Natural killer cell treated with Interleukin-12 subunit alpha and Interleukin-12 subunit beta and Interleukin-15 and Interleukin-18, amount 100 ng/mL, for 72 hours (primary cell): ENCODE results near the gene DCDC1. TPM values are rescaled to one million over a fixed set of nuclear protein-coding genes. Genes with fewer than 3 reads are reported as not detected.

Experiments used
- ATAC-seq, 2 donors: fragments of 150-1000 bp; cut with Tn5 transposase in 1 of 2; sonication (Bioruptor Pico), chemical (Tn5 transposase) in 1 of 2; 2 replicates each; pipeline ENCODE4 v1.10.0; 2021
- DNase-seq: peaks from one replicate; pipeline ENCODE4 v3.0.0; 2022; ENCODE audit warnings: low spot score
- H3K27ac Mint-ChIP-seq, 2 donors: 1 replicate in 1 of 2; 2 replicates in 1 of 2; pipeline ENCODE4 v1.8.0; 2022; ENCODE audit warnings: mixed read lengths in 2 of 2, mild to moderate bottlenecking in 1 of 2, moderate library complexity in 1 of 2
- H3K27me3 Mint-ChIP-seq, 2 donors: 1 replicate in 1 of 2; 2 replicates in 1 of 2; pipeline ENCODE4 v1.8.0; 2022; ENCODE audit warnings: mixed read lengths in 2 of 2
- H3K36me3 Mint-ChIP-seq: one replicate; pipeline ENCODE4 v1.8.0; 2022; ENCODE audit warnings: mixed read lengths
- H3K4me1 Mint-ChIP-seq, 2 donors: 1 replicate in 1 of 2; 2 replicates in 1 of 2; pipeline ENCODE4 v1.8.0; 2022; ENCODE audit warnings: low read depth in 2 of 2, mixed read lengths in 2 of 2, mild to moderate bottlenecking in 1 of 2
- H3K4me3 Mint-ChIP-seq: one replicate; pipeline ENCODE4 v1.8.0; 2022; ENCODE audit warnings: mixed read lengths
- H3K9me3 Mint-ChIP-seq: 2 replicates; pipeline ENCODE4 v1.8.0; 2022; ENCODE audit warnings: mixed read lengths
- total RNA-seq, 2 donors: library from RNA; stranded (reverse); gene quantifications; one replicate each; pipeline ENCODE4 v1.2.3, GENCODE V29; 2022

The DCDC1 gene
- total RNA-seq, 2 donors from 2014 or later = 0.14 TPM; not detected in 1

DNA sequence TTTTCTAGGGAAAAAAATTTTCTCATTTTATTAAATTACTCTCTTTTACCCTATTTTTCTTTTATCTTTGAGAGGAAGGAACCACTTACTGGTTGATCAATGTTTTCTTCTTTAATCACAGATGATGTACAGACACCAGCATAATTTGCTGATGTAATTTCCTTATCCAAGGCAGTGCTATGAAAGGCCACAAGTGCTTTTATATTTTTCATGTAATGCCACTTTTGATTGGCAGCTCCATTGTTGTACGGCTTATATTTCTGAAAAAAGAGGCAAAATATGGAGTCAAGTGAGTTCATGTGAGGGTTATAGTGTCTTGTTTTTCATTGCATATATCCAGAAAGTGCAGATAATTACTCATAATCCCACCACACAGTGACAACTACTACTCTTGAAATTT, 460.7 kb downstream of the DCDC1 start:
- Mint-ChIP-seq H3K36me3 (no peaks in the 10 kb centered on the region), H3K27me3 (peaks cover 0 to 6% of the 10 kb centered on the region in 2 donors), H3K9me3 (no peaks in the 10 kb centered on the region), H3K4me1 (no peaks in the 10 kb centered on the region), H3K27ac (no peak overlapping the region), H3K4me3 (no peak overlapping the region)
- ATAC-seq (no peak), DNase-seq (no peak)

DNA sequence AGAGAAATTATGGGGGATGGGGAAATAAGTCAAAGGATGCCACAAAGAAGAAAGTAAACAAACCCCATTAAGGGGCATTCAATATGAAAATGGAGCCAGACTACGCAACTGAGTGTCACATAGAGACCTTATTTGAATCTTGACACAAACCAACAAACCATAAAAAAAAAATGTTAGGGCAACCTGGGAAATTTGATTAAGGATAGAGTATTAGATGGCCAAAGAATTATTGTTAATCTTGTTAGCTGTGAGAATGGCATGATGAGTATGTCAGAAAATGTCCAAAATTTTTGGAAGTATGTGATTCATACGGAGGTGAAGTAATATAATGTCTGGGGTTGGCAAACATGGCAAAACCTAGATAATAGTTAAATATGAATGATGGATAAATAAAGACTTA, 461.3 kb downstream of the DCDC1 start:
- Mint-ChIP-seq H3K27me3 (peaks cover 0 to 2% of the 10 kb centered on the region in 2 donors), H3K9me3 (no peaks in the 10 kb centered on the region), H3K36me3 (no peaks in the 10 kb centered on the region), H3K27ac (no peak overlapping the region), H3K4me1 (no peaks in the 10 kb centered on the region), H3K4me3 (no peak overlapping the region)
- DNase-seq = no peak
- no peak for ATAC-seq

DNA sequence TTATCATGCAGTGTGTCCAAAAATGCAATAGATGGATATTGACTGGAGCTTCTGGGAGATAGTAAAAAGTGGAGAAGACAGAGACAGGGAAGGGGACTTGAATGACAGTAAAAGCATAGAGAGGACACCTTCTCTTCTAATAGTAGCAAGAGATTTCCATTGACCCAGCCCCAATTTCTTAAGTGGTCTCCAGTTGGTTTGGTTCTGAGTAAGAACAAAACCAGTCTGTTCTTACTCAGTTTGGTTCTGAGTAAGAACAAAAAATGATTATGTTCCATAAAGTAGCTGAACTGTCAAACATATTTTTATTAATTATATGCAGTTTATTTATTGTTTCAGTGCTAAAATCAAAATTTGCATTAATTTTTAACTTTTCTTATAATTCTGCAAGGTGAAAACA, 466.6 kb downstream of the DCDC1 start:
- no peak for ATAC-seq
- Mint-ChIP-seq H3K27me3 (peaks cover 0 to 7% of the 10 kb centered on the region in 2 donors), H3K9me3 (no peaks in the 10 kb centered on the region), H3K4me1 (no peaks in the 10 kb centered on the region), H3K36me3 (no peaks in the 10 kb centered on the region), H3K27ac (no peak overlapping the region), H3K4me3 (no peak overlapping the region)
- no peak for DNase-seq

DNA sequence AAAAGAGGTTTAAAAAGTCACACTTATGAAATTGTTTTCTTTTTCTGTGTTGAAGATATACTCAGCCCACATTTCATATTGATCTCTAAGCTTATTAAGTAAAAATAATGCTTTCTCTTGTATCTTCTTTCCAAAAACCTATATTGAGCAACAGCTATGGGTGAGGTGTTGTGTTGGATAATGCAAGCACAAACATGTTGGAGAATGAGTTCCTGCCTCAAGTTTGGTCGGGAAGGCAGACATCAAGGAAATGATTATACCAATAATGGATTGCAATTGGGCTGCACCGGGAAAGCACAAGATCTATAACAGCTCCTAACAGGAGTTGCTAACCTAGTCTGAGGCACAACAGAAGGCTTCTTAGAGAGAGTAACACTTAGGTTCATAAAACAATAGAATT, 474.5 kb downstream of the DCDC1 start:
- Mint-ChIP-seq H3K27ac (no peak overlapping the region), H3K9me3 (peaks cover 3% of the 10 kb centered on the region), H3K4me3 (no peak overlapping the region), H3K4me1 (no peaks in the 10 kb centered on the region), H3K36me3 (no peaks in the 10 kb centered on the region), H3K27me3 (peaks cover 0 to 9% of the 10 kb centered on the region in 2 donors)
- ATAC-seq = no peak
- DNase-seq = no peak

DNA sequence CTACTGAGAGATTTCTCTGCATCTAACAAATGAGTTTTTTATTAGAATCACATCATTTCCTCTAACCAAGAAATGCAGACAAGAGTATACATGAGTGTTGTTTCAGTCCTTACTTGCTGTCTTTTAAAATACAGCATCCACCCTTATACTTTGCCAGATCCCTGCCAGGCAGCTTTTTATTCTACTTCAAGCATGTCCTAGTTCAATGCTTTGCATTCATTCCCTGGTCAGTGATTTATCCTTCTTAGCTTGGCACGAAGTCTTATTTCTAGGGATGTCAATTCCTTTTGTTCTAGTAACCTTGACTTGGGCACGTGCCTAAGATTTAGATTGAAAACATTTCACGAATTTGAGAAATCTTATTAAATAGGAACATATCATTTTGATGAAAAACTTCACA, 476.2 kb downstream of the DCDC1 start:
- no peaks in the 10 kb centered on the region for H3K36me3 Mint-ChIP-seq

DNA sequence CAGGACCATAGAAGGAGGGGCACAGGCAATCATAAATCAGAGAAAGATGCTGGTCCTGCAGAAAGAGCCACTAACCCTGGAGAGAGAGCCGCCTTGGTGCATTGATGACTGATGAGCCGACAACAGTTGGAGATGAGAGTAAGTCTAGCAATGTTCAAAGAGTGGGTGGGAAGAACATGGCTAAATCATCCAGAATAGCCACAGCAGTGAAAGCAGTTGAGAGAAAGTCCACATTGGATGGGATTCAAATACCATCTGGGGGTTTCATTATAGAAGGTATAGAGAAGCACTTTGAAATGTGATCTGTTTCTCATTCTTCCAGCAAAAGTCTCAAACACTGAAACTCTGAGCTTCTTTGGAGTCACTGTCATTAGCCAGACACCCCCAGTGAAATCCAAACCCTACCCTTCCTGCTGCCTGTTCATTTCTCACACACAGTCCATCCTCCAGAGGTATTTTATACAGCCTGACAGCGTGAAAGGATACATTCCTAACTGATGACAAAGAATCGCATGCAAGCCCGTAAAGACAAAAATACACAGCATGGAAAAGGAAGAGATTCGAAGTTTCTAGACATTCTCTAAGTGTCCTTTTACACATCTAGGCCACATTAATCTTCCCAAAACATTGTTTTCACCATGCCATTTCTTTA, 480.3 kb downstream of the DCDC1 start:
- peaks cover 0 to 5% of the 10 kb centered on the region in 2 donors for H3K27me3 Mint-ChIP-seq
- ATAC-seq = no peak
- no peak overlapping the region for H3K4me3 Mint-ChIP-seq
- no peaks in the 10 kb centered on the region for H3K36me3 Mint-ChIP-seq
- H3K27ac Mint-ChIP-seq = no peak overlapping the region
- no peak for DNase-seq
- no peaks in the 10 kb centered on the region for H3K4me1 Mint-ChIP-seq
- peaks cover 6% of the 10 kb centered on the region for H3K9me3 Mint-ChIP-seq

More for the DNA sequence above, 476.2 kb downstream of the DCDC1 start:
- H3K4me3 Mint-ChIP-seq = no peak overlapping the region
- no peaks in the 10 kb centered on the region for H3K4me1 Mint-ChIP-seq
- DNase-seq = no peak
- H3K27ac Mint-ChIP-seq = no peak overlapping the region
- peaks cover 0 to 8% of the 10 kb centered on the region in 2 donors for H3K27me3 Mint-ChIP-seq
- ATAC-seq = no peak
- peaks cover 3% of the 10 kb centered on the region for H3K9me3 Mint-ChIP-seq

DNA sequence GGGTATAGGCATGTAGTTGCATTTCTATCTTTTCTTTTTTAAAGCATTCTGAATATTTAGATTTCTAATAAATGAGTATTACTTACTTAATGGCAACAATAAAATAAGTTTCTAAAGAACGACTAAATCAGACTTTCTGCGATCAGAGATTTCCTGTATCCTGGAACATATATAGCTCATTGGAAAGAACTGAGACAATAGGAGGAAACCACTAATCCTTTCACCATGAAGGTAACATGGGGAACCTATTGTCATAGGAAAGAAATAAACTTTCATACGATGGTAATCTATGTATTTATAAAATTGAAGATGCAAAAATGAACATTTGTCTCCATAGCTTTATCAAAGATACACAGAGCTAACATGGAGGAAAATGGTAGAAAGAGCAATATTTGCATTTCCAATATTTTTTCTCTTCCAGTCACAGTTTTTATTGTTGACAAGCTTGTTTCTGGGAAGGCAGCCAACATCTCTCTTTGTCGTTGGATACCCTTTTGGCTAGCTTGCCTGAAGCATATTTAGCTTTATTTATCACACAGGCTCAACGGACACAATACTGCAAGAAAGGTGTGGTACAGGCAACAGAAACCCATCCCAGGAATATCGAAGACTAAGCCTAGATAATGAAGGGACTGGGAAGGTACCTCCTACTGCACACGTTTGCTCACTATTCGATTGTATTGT, 490.1 kb downstream of the DCDC1 start:
- no peaks in the 10 kb centered on the region for H3K36me3 Mint-ChIP-seq
- H3K27ac Mint-ChIP-seq = no peak overlapping the region
- no peaks in the 10 kb centered on the region for H3K9me3 Mint-ChIP-seq
- no peak for DNase-seq
- no peak for ATAC-seq
- no peak overlapping the region for H3K4me3 Mint-ChIP-seq
- H3K4me1 Mint-ChIP-seq = no peaks in the 10 kb centered on the region
- peaks cover 0 to 4% of the 10 kb centered on the region in 2 donors for H3K27me3 Mint-ChIP-seq

DNA sequence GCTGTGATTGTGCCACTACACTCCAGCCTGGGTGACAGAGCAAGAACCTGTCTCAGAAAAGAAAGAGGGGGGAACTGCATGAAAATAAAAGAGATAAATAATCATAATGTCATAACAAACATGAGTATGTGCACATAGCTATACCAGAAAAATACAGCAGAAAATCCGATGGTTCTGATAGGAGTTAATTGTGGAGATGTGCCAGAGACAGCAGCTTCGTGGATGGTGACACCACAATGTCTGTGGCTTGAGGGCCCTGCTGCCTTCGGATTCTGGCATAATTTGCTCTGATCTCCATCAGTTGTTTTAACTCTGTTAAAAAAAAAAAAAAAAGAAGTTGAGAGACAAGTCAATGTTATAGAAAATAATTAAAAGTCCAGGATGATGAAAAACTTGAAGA, 491.1 kb downstream of the DCDC1 start:
- Mint-ChIP-seq H3K27ac (no peak overlapping the region), H3K36me3 (no peaks in the 10 kb centered on the region), H3K9me3 (no peaks in the 10 kb centered on the region), H3K27me3 (peaks cover 0 to 4% of the 10 kb centered on the region in 2 donors), H3K4me3 (no peak overlapping the region), H3K4me1 (no peaks in the 10 kb centered on the region)
- ATAC-seq = no peak
- no peak for DNase-seq

DNA sequence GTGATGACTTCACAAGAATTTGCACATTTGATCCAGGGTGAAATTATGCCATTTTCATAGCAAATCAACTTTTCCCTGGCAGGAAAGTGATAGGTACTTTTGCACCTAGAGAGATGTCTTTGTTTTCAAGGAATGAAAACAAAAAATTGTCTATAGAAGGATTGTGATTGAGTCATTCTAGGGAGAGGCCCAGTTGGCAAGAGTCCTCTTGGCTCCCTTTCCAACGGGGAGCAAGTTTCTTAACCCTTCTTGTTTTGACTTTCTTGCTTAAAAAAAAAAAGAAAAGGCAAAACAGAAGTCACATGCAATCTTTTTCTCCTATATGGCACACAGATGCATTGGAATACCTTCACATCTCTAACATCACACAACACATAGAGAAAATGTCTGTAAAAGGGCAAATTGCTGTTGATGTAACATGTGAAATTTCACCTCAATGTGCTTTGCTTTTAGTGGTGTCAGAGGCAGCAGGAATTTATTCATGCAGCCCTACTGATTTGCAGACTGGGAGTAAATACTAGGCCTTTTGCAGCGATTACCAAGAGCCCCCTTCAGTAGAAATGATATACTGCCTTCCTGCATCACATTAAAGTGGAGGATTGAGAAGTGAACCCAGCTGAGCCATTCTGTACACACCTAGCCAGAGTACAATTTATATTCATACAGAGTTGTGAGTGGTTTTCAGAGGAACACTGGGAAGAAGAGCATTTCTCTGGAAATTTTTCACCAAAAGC, 492.7 kb downstream of the DCDC1 start:
- H3K27ac Mint-ChIP-seq = no peak overlapping the region
- DNase-seq (no peak), ATAC-seq (no peak)
- H3K4me3 Mint-ChIP-seq = no peak overlapping the region
- H3K27me3 Mint-ChIP-seq = no peaks in the 10 kb centered on the region
- no peaks in the 10 kb centered on the region for H3K4me1 Mint-ChIP-seq
- no peaks in the 10 kb centered on the region for H3K36me3 Mint-ChIP-seq
- no peaks in the 10 kb centered on the region for H3K9me3 Mint-ChIP-seq

DNA sequence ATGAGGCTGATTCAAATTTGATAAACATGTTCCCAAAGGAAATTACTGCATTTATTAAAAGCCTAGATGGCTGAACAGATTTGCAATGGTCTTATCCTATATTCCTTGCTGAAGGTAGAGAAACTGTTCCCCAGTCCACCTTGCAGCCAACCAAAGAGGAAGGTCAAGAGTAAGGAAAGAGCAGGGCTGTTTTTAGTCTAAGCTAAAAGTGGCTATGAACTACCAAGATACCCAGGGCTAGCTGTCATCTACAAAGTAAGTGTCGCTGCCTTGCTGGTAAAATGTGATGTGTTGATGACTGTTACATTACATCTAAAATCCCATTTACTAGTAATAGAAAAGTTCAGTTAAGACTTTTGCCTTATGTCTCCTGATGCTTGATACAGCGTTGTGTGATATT, 493.3 kb downstream of the DCDC1 start:
- ATAC-seq (no peak), DNase-seq (no peak)
- Mint-ChIP-seq H3K27ac (no peak overlapping the region), H3K4me1 (no peaks in the 10 kb centered on the region), H3K4me3 (no peak overlapping the region), H3K36me3 (no peaks in the 10 kb centered on the region), H3K9me3 (no peaks in the 10 kb centered on the region), H3K27me3 (peaks cover 0 to 3% of the 10 kb centered on the region in 2 donors)

DNA sequence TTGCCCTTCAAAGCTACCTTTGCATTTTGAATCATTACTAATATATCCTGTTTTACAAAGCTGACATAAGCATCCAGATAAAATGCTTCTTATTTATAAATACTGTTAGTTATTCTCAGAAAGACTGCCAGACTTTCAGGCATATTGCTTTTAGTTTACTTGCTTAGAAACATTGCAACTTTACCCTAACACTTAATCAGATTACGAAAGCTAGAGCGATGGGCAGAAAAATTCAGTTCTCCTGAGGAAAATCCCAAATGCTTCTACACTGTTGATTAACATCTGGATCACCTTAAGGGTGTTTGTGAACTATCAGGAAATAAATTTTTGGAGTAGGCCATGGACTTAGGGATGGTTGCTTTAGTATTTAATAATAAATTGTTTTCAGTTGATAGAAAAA, 493.7 kb downstream of the DCDC1 start:
- no peak overlapping the region for H3K4me3 Mint-ChIP-seq
- H3K9me3 Mint-ChIP-seq = no peaks in the 10 kb centered on the region
- H3K27ac Mint-ChIP-seq = no peak overlapping the region
- H3K27me3 Mint-ChIP-seq = peaks cover 0 to 3% of the 10 kb centered on the region in 2 donors
- no peaks in the 10 kb centered on the region for H3K36me3 Mint-ChIP-seq
- DNase-seq (no peak), ATAC-seq (no peak)
- no peaks in the 10 kb centered on the region for H3K4me1 Mint-ChIP-seq

DNA sequence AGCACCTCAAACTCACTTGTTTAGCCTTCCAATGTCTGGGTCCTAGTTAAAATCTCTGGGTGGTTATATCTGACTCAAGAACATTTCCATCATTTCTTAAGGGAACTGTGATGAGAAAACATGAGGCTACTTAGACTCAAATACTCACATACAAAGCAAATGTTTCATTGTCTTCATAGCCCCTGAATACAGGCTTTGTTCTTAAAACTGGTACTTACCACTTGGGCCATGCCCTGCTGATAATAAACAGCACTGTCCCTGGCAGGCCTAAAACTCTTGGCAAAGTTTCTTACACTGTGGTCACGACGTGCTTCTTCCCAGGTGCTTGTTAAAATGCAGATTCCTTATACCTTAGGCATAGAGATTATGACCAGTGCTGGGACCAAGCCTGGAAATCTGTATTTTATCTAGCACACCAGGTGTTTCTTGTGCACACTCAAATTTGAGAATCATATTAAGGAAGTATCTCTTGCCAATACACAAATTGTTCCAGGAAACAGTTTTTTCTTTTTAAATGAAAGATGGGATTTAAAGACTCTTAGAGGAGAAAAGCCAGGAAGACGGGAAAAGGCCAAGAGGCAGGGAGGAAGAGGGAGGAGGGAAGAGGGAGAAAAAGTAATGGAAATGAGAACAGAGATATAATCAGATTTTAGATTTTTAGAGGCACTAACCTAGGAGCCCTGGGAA, 495.5 kb downstream of the DCDC1 start:
- Mint-ChIP-seq H3K27ac (no peak overlapping the region), H3K4me3 (no peak overlapping the region), H3K36me3 (no peaks in the 10 kb centered on the region), H3K27me3 (peaks cover 0 to 3% of the 10 kb centered on the region in 2 donors), H3K9me3 (no peaks in the 10 kb centered on the region), H3K4me1 (no peaks in the 10 kb centered on the region)
- DNase-seq (no peak), ATAC-seq (no peak)

DNA sequence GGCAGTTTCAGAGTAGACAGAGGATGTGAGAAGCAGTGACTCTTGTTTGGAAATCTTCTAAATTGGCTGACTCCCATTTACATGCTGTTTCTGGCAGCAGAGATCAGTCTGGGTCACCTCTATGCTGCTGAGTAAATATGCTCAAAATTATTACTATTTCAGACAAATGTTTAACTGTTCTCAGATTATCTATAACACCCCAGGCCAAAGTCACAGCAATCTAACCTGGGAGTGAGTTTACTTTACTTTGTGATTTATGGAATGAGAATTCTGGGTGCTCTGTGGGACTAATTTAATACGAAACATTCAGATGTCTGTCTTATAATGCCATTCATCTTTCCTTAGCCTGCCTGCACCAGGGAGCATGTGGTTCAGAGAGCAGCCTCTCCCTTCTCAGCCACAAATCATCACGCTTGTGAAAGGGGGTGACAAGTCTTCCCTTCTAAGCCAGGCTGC, 500.9 kb downstream of the DCDC1 start:
- DNase-seq = no peak

DNA sequence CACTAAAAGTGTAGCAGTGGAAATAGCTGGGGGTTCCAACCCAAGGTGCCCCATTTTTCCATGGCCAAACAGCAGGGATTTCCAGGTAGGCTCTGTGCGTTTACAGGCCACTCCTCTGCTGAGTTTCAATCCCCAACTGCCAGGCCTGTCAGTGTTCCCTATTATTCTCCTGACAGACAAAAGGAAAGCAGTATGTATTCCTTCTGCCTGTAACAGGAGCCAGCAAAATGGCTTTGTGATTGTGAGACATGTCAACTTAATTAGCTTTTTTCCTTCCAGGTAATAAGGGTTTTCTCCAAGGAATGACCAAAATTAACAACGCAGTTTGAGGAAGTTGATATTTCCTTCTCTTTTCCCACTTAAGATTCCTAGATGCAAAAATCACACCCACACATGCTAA, 506.3 kb downstream of the DCDC1 start:
- Mint-ChIP-seq H3K27ac (no peak overlapping the region), H3K4me1 (no peaks in the 10 kb centered on the region), H3K4me3 (no peak overlapping the region), H3K9me3 (no peaks in the 10 kb centered on the region), H3K27me3 (no peaks in the 10 kb centered on the region), H3K36me3 (no peaks in the 10 kb centered on the region)
- no peak for ATAC-seq
- no peak for DNase-seq

More for the DNA sequence above, 500.9 kb downstream of the DCDC1 start:
- H3K27me3 Mint-ChIP-seq = peaks cover 0 to 3% of the 10 kb centered on the region in 2 donors
- ATAC-seq = no peak
- H3K9me3 Mint-ChIP-seq = no peaks in the 10 kb centered on the region
- no peaks in the 10 kb centered on the region for H3K36me3 Mint-ChIP-seq
- H3K4me3 Mint-ChIP-seq = no peak overlapping the region
- no peak overlapping the region for H3K27ac Mint-ChIP-seq
- H3K4me1 Mint-ChIP-seq = no peaks in the 10 kb centered on the region
